Neutrophil (primary cell): ENCODE measurements around the gene TMIGD3.

ENCODE experiments used
- H3K27ac ChIP-seq: fragments of 200-600 bp; sonication (generic); 2 replicates; pipeline ENCODE4 v1.5.1; 2016; ENCODE audit warnings: mild to moderate bottlenecking, moderate library complexity
- H3K27me3 ChIP-seq: fragments of 200-600 bp; sonication (generic); 2 replicates; pipeline ENCODE4 v1.6.0; 2016; ENCODE audit warnings: mild to moderate bottlenecking
- H3K36me3 ChIP-seq: fragments of 200-600 bp; sonication (generic); 2 replicates; pipeline ENCODE4 v1.5.1; 2017
- H3K4me1 ChIP-seq, 2 experiments: fragments of 200-600 bp in 1 of 2; sonication (generic) in 1 of 2; 1 replicate in 1 of 2; 2 replicates in 1 of 2; pipeline versions ENCODE4 v1.5.1 to v1.6.1; 2013 to 2016; ENCODE audit warnings: low read depth in 1 of 2, low read length in 1 of 2, mild to moderate bottlenecking in 1 of 2, moderate library complexity in 1 of 2; ENCODE audit not compliant: control insufficient read depth in 1 of 2, insufficient read depth in 1 of 2
- H3K4me3 ChIP-seq, 2 experiments: fragments of 200-600 bp in 1 of 2; sonication (generic) in 1 of 2; 1 replicate in 1 of 2; 2 replicates in 1 of 2; pipeline ENCODE4 v1.5.1; 2013 to 2016; ENCODE audit warnings: low read depth in 1 of 2, low read length in 1 of 2, mild to moderate bottlenecking in 1 of 2, moderate library complexity in 1 of 2
- H3K9me3 ChIP-seq: fragments of 200-600 bp; sonication (generic); 2 replicates; pipeline ENCODE4 v1.5.1; 2016
- TF ChIP-seq, protein P1 (sequence below): fragments of 200-600 bp; sonication (generic); IDR thresholded peaks from 2 replicates; pipeline ENCODE4 v1.5.1; 2016; ENCODE audit warnings: antibody characterized with exemption

The TMIGD3 gene

GRCh38 chr1:111480674-111481073, 22.8 kb downstream of the TMIGD3 start:
- TF ChIP-seq, protein P1, sequence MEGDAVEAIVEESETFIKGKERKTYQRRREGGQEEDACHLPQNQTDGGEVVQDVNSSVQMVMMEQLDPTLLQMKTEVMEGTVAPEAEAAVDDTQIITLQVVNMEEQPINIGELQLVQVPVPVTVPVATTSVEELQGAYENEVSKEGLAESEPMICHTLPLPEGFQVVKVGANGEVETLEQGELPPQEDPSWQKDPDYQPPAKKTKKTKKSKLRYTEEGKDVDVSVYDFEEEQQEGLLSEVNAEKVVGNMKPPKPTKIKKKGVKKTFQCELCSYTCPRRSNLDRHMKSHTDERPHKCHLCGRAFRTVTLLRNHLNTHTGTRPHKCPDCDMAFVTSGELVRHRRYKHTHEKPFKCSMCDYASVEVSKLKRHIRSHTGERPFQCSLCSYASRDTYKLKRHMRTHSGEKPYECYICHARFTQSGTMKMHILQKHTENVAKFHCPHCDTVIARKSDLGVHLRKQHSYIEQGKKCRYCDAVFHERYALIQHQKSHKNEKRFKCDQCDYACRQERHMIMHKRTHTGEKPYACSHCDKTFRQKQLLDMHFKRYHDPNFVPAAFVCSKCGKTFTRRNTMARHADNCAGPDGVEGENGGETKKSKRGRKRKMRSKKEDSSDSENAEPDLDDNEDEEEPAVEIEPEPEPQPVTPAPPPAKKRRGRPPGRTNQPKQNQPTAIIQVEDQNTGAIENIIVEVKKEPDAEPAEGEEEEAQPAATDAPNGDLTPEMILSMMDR = no peak
- Histone ChIP-seq H3K27ac (peak overlapping the region; percentile 77), H3K27me3 (no peaks in the 10 kb centered on the region), H3K9me3 (no peaks in the 10 kb centered on the region), H3K36me3 (peaks cover 5% of the 10 kb centered on the region), H3K4me3 (no peak overlapping the region), H3K4me1 (peaks cover 48 to 65% of the 10 kb centered on the region in 2 experiments)

- H3K27ac ChIP-seq = peak overlapping the region; percentile 97
- H3K9me3 ChIP-seq = no peaks in the 10 kb centered on the region
- peaks cover 77 to 88% of the 10 kb centered on the region in 2 experiments for H3K4me1 ChIP-seq
- peak overlapping the region; percentile 28 to 78 for H3K4me3 ChIP-seq
- TF ChIP-seq, protein P1 = no peak
- H3K36me3 ChIP-seq = peaks cover 5% of the 10 kb centered on the region
- H3K27me3 ChIP-seq = no peaks in the 10 kb centered on the region
These were observed 26.6 kb downstream of the TMIGD3 start for GRCh38 chr1:111476761-111477309.

DNA sequence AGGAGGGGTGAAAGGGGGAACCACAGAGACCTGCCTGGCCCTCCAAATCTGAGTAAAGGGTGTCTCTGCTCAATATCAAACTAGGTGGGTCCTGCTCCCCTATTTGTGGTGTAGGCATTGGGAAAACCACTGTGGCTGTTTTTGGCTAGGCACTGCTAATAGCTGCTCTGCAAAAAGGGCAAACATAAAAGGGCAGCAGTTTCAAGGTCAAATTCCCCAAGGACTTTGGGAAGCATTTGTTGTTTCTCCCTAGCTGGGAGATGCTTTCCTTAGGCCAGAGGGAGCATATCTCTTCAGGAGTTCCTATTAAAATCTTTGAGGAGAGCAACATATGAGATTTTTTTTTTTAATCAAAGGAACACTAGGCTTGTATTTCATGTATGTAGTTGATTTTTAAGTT, 27.2 kb downstream of the TMIGD3 start:
- H3K27me3 ChIP-seq = no peaks in the 10 kb centered on the region
- H3K4me3 ChIP-seq = peak overlapping the region; percentile 9 to 78
- TF ChIP-seq, protein P1 = no peak
- H3K36me3 ChIP-seq = peaks cover 5% of the 10 kb centered on the region
- H3K27ac ChIP-seq = peak overlapping the region; percentile 97
- no peaks in the 10 kb centered on the region for H3K9me3 ChIP-seq
- peaks cover 77 to 88% of the 10 kb centered on the region in 2 experiments for H3K4me1 ChIP-seq

DNA sequence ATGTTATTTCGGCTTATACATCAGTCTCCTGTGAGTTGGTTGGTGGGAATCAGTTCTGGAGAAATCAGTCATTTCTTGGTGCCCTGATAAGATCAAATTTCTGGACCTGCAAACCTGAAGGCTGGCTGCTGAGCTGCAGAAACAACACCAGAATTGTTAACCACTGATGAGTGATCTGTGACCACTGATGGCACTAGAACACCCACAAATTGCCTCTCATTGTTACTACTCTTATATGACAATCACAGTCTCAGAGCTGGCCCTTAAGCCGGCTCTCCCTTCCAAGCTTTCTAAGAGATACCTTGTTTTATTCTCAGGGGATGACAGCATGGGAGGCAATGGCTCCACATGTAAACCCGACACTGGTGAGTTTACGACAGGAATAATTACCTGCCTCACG, 27.7 kb downstream of the TMIGD3 start:
- Histone ChIP-seq H3K27ac (peak overlapping the region; percentile 97), H3K27me3 (no peaks in the 10 kb centered on the region), H3K36me3 (peaks cover 5% of the 10 kb centered on the region), H3K9me3 (no peaks in the 10 kb centered on the region), H3K4me3 (peak overlapping the region; percentile 61 to 78), H3K4me1 (peaks cover 77 to 87% of the 10 kb centered on the region in 2 experiments)
- TF ChIP-seq, protein P1 = no peak

- Histone ChIP-seq H3K4me3 (peak overlapping the region; percentile 61 to 78), H3K9me3 (no peaks in the 10 kb centered on the region), H3K36me3 (peaks cover 5% of the 10 kb centered on the region), H3K27ac (peak overlapping the region; percentile 97), H3K4me1 (peaks cover 78 to 87% of the 10 kb centered on the region in 2 experiments), H3K27me3 (no peaks in the 10 kb centered on the region)
- TF ChIP-seq, protein P1 = no peak
These were observed 28.9 kb downstream of the TMIGD3 start for GRCh38 chr1:111474521-111474920.
